Parathyroid adenoma (tissue), 2 donors: ENCODE measurements around the gene MGARP.

Experiments
- H2AFZ ChIP-seq: fragments of 300-600 bp; sonication (generic); one replicate; pipeline ENCODE4 v1.7.0; 2017; ENCODE audit warnings: antibody characterized with exemption, mild to moderate bottlenecking
- H3K27ac ChIP-seq: fragments of 300-600 bp; sonication (generic); one replicate; pipeline ENCODE4 v1.7.0; 2017
- H3K27me3 ChIP-seq: fragments of 300-600 bp; sonication (generic); one replicate; pipeline ENCODE4 v1.7.0; 2017; ENCODE audit warnings: low read length; ENCODE audit not compliant: control insufficient read depth, insufficient read depth
- H3K36me3 ChIP-seq: fragments of 300-600 bp; sonication (generic); one replicate; pipeline ENCODE4 v1.7.0; 2017; ENCODE audit warnings: low read length; ENCODE audit not compliant: control insufficient read depth, insufficient read depth
- H3K4me1 ChIP-seq: fragments of 300-600 bp; sonication (generic); one replicate; pipeline ENCODE4 v1.7.0; 2017; ENCODE audit warnings: control low read depth
- H3K4me2 ChIP-seq: fragments of 300-600 bp; sonication (generic); one replicate; pipeline ENCODE4 v1.7.0; 2017; ENCODE audit warnings: low read length
- H3K4me3 ChIP-seq: fragments of 300-600 bp; sonication (generic); one replicate; pipeline ENCODE4 v1.7.0; 2017; ENCODE audit warnings: low read depth, low read length
- H3K79me2 ChIP-seq: fragments of 300-600 bp; sonication (generic); one replicate; pipeline ENCODE4 v1.7.0; 2017; ENCODE audit warnings: control low read depth
- H3K9ac ChIP-seq: fragments of 300-600 bp; sonication (generic); one replicate; pipeline ENCODE4 v1.7.0; 2017; ENCODE audit warnings: mild to moderate bottlenecking
- H3K9me3 ChIP-seq: fragments of 300-600 bp; sonication (generic); one replicate; pipeline ENCODE4 v1.7.0; 2017; ENCODE audit warnings: low read length; ENCODE audit not compliant: control insufficient read depth
- CTCF ChIP-seq: fragments of 300-600 bp; sonication (generic); IDR thresholded peaks from one replicate; pipeline ENCODE4 v1.7.0; 2017; ENCODE audit warnings: antibody characterized with exemption, mild to moderate bottlenecking
- donor health status: primary hyperparathyroidism.

The MGARP gene

GRCh38 chr4:139243448-139244365, 36.3 kb downstream of the MGARP start:
- Histone ChIP-seq H3K4me2 (no peak overlapping the region), H2AFZ (no peak overlapping the region), H3K4me3 (no peak overlapping the region), H3K9me3 (no peaks in the 10 kb centered on the region), H3K4me1 (no peaks in the 10 kb centered on the region), H3K9ac (no peak overlapping the region), H3K36me3 (no peaks in the 10 kb centered on the region), H3K27ac (no peak overlapping the region), H3K79me2 (no peaks in the 10 kb centered on the region), H3K27me3 (no peaks in the 10 kb centered on the region)
- no peak for TF ChIP-seq CTCF

- no peak for TF ChIP-seq CTCF
- no peak overlapping the region for H3K9ac ChIP-seq
- no peak overlapping the region for H3K27ac ChIP-seq
- no peak overlapping the region for H3K4me2 ChIP-seq
- no peaks in the 10 kb centered on the region for H3K27me3 ChIP-seq
- H3K4me3 ChIP-seq, result no peak overlapping the region
- no peaks in the 10 kb centered on the region for H3K4me1 ChIP-seq
- H3K36me3 ChIP-seq, result no peaks in the 10 kb centered on the region
- no peak overlapping the region for H2AFZ ChIP-seq
- no peaks in the 10 kb centered on the region for H3K9me3 ChIP-seq
- H3K79me2 ChIP-seq, result no peaks in the 10 kb centered on the region
Measured at GRCh38 chr4:139242511-139243051, 37.4 kb downstream of the MGARP start.

GRCh38 chr4:139241784-139242151, 38.3 kb downstream of the MGARP start:
- Histone ChIP-seq H3K79me2 (no peaks in the 10 kb centered on the region), H3K4me2 (no peak overlapping the region), H3K4me1 (no peaks in the 10 kb centered on the region), H3K4me3 (no peak overlapping the region), H3K27me3 (no peaks in the 10 kb centered on the region), H3K9ac (no peak overlapping the region), H3K27ac (no peak overlapping the region), H3K36me3 (no peaks in the 10 kb centered on the region), H2AFZ (no peak overlapping the region), H3K9me3 (no peaks in the 10 kb centered on the region)
- no peak for TF ChIP-seq CTCF

GRCh38 chr4:139241086-139241783, 38.8 kb downstream of the MGARP start:
- H3K79me2 ChIP-seq, result no peaks in the 10 kb centered on the region
- no peak overlapping the region for H3K4me2 ChIP-seq
- H3K9ac ChIP-seq, result no peak overlapping the region
- no peaks in the 10 kb centered on the region for H3K4me1 ChIP-seq
- no peaks in the 10 kb centered on the region for H3K27me3 ChIP-seq
- TF ChIP-seq CTCF, result no peak
- no peaks in the 10 kb centered on the region for H3K36me3 ChIP-seq
- no peak overlapping the region for H2AFZ ChIP-seq
- no peaks in the 10 kb centered on the region for H3K9me3 ChIP-seq
- H3K27ac ChIP-seq, result no peak overlapping the region
- H3K4me3 ChIP-seq, result no peak overlapping the region
